Mesendoderm (in vitro differentiated cells): ENCODE data around the gene DDAH2.
"Not testable (repeated sequence)": the region's sequence is repeated elsewhere in the genome, so short reads cannot be mapped to it uniquely, and the experiment has no call there.

Source experiments
- DNase-seq: peaks from one replicate; pipeline ENCODE4 v3.0.0; 2013
- H2AK5ac ChIP-seq: 2 replicates; pipeline ENCODE4 v1.6.1; 2013; ENCODE audit warnings: low read length, inconsistent platforms
- H2BK120ac ChIP-seq: 2 replicates; pipeline ENCODE4 v1.6.1; 2013; ENCODE audit warnings: low read depth, mild to moderate bottlenecking, low read length, moderate library complexity, mixed read lengths
- H2BK15ac ChIP-seq: replicated peaks from 2 replicates; pipeline ENCODE4 v1.6.1; 2013; ENCODE audit warnings: low read depth, mild to moderate bottlenecking, moderate library complexity
- H2BK5ac ChIP-seq: 2 replicates; pipeline ENCODE4 v1.6.1; 2013; ENCODE audit warnings: low read length, inconsistent platforms
- H3K18ac ChIP-seq: 2 replicates; pipeline ENCODE4 v1.6.1; 2013; ENCODE audit warnings: mild to moderate bottlenecking, low read length, mixed read lengths
- H3K23ac ChIP-seq: one replicate; pipeline ENCODE4 v1.6.1; 2013; ENCODE audit warnings: low read length
- H3K27ac ChIP-seq: 2 replicates; pipeline ENCODE4 v1.5.1; 2013; ENCODE audit warnings: low read depth, mild to moderate bottlenecking, inconsistent platforms, low read length, moderate library complexity
- H3K27me3 ChIP-seq: 2 replicates; pipeline ENCODE4 v1.6.1; 2013; ENCODE audit warnings: low read length, control low read depth, mild to moderate bottlenecking, inconsistent platforms; ENCODE audit not compliant: insufficient read depth, poor library complexity
- H3K36me3 ChIP-seq: 2 replicates; pipeline ENCODE4 v1.6.1; 2013; ENCODE audit warnings: low read length, inconsistent platforms; ENCODE audit not compliant: control insufficient read depth, insufficient read depth
- H3K4ac ChIP-seq: one replicate; pipeline ENCODE4 v1.6.1; 2013; ENCODE audit warnings: low read depth, mild to moderate bottlenecking, low read length, moderate library complexity
- H3K4me1 ChIP-seq: 2 replicates; pipeline ENCODE4 v1.6.1; 2013; ENCODE audit warnings: low read depth, low read length, inconsistent platforms; ENCODE audit not compliant: control insufficient read depth
- H3K4me2 ChIP-seq: 2 replicates; pipeline ENCODE4 v1.6.1; 2013; ENCODE audit warnings: low read length
- H3K4me3 ChIP-seq: 2 replicates; pipeline ENCODE4 v1.5.1; 2013; ENCODE audit warnings: mild to moderate bottlenecking, low read length
- H3K56ac ChIP-seq: one replicate; pipeline ENCODE4 v1.6.1; 2013; ENCODE audit warnings: low read length
- H3K79me1 ChIP-seq: 2 replicates; pipeline ENCODE4 v1.6.1; 2013; ENCODE audit warnings: low read length, inconsistent platforms
- H3K79me2 ChIP-seq: 2 replicates; pipeline ENCODE4 v1.6.1; 2013; ENCODE audit warnings: mild to moderate bottlenecking, low read length; ENCODE audit not compliant: control insufficient read depth, insufficient read depth
- H3K9ac ChIP-seq: 2 replicates; pipeline ENCODE4 v1.6.1; 2013; ENCODE audit warnings: low read length, inconsistent platforms
- H4K5ac ChIP-seq: one replicate; pipeline ENCODE4 v1.6.1; 2013; ENCODE audit warnings: low read length
- H4K8ac ChIP-seq: one replicate; pipeline ENCODE4 v1.6.1; 2013; ENCODE audit warnings: low read depth, mild to moderate bottlenecking, control low read depth, low read length, moderate library complexity
- WGBS: extraction: QIAGEN DNeasy Blood & Tissue Kit; methylation state at CpG from one replicate; pipeline ENCODE4 v1.1.7; 2013; ENCODE audit warnings: low lambda C conversion rate, missing lambda C conversion rate; ENCODE audit not compliant: insufficient coverage; ENCODE audit errors: extremely low coverage; 5-methylcytosine and 5-hydroxymethylcytosine counted together

Gene DDAH2

GRCh38 chr6:31710523-31711219, 18.4 kb downstream of the DDAH2 start:
- H4K8ac ChIP-seq = no peak overlapping the region
- no peak overlapping the region for H3K18ac ChIP-seq
- no peak overlapping the region for H3K4me3 ChIP-seq
- H3K36me3 ChIP-seq = no peaks in the 10 kb centered on the region
- no peak overlapping the region for H3K27ac ChIP-seq
- peaks cover 18% of the 10 kb centered on the region for H3K4me1 ChIP-seq
- H2BK120ac ChIP-seq = no peak overlapping the region
- H3K79me1 ChIP-seq = no peaks in the 10 kb centered on the region
- H3K9ac ChIP-seq = peak overlapping the region; percentile 13
- H2BK15ac ChIP-seq = no peak overlapping the region
- H4K5ac ChIP-seq = no peak overlapping the region
- H3K4ac ChIP-seq = no peak overlapping the region
- peak; percentile 45 for DNase-seq
- peak overlapping the region; percentile 43 for H2AK5ac ChIP-seq
- no peaks in the 10 kb centered on the region for H3K79me2 ChIP-seq
- H2BK5ac ChIP-seq = no peak overlapping the region
- peak overlapping the region; percentile 54 for H3K56ac ChIP-seq
- no peak overlapping the region for H3K4me2 ChIP-seq
- WGBS = no CpG with 5 or more reads among the region's 5 CpGs
- H3K27me3 ChIP-seq = no peaks in the 10 kb centered on the region
- H3K23ac ChIP-seq = no peak overlapping the region

DNA sequence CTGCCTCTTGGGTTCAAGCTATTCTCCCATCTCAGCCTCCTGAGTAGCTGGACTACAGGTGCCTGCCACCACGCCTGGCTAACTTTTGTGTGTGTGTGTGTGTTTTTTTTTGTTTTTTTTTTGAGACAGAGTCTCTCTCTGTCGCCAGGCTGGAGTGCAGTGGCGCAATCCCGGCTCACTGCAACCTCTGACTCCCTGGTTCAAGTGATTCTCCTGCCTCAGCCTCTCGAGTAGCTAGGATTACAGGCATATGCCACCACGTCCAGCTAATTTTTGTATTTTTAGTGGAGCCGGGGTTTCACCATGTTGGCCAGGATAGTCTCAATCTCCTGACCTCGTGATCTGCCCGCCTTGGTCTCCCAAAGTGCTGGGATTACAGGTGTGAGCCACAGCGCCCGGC, 19.9 kb downstream of the DDAH2 start:
- H3K4me1 ChIP-seq = peaks cover 12% of the 10 kb centered on the region
- not testable (repeated sequence) for H2AK5ac ChIP-seq, H3K9ac ChIP-seq, H2BK5ac ChIP-seq, H3K4me3 ChIP-seq, H2BK120ac ChIP-seq, DNase-seq, H3K79me1 ChIP-seq, H3K27ac ChIP-seq, H3K4me2 ChIP-seq, H4K8ac ChIP-seq, H3K79me2 ChIP-seq, H2BK15ac ChIP-seq, H3K23ac ChIP-seq, H3K56ac ChIP-seq, H4K5ac ChIP-seq, H3K27me3 ChIP-seq, H3K18ac ChIP-seq, H3K4ac ChIP-seq, H3K36me3 ChIP-seq
- WGBS = no CpG with 5 or more reads among the region's 11 CpGs

DNA sequence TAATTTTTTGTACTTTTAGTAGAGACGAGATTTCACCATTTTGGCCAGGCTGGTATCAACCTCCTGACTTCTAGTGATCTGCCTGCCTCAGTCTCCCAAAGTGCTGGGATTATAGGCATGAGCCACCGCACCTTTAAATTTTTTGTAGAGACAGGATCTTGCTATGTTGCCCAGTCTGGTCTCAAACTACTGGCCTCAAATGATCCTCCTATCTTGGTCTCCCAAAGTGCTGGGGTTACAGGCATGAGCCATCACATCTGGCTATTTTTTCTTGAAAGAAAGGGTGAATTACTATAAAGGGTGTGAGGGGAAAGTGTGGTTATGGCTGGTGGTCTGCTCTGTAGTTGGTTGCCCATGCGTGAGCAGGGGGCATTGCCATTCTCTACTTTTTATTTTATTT, 20.9 kb downstream of the DDAH2 start:
- no peaks in the 10 kb centered on the region for H3K79me2 ChIP-seq
- H3K9ac ChIP-seq = no peak overlapping the region
- H2BK5ac ChIP-seq = no peak overlapping the region
- no peak overlapping the region for H4K5ac ChIP-seq
- H2BK120ac ChIP-seq = no peak overlapping the region
- H3K4me1 ChIP-seq = peaks cover 6% of the 10 kb centered on the region
- H3K56ac ChIP-seq = no peak overlapping the region
- H3K4me3 ChIP-seq = no peak overlapping the region
- no peak overlapping the region for H3K4me2 ChIP-seq
- no peak overlapping the region for H2BK15ac ChIP-seq
- no peaks in the 10 kb centered on the region for H3K27me3 ChIP-seq
- H2AK5ac ChIP-seq = no peak overlapping the region
- H3K27ac ChIP-seq = no peak overlapping the region
- no peaks in the 10 kb centered on the region for H3K79me1 ChIP-seq
- WGBS = no CpG with 5 or more reads among the region's 3 CpGs
- no peak overlapping the region for H3K4ac ChIP-seq
- DNase-seq = no peak
- no peaks in the 10 kb centered on the region for H3K36me3 ChIP-seq
- H3K18ac ChIP-seq = no peak overlapping the region
- no peak overlapping the region for H4K8ac ChIP-seq
- no peak overlapping the region for H3K23ac ChIP-seq

GRCh38 chr6:31707701-31708100, 21.4 kb downstream of the DDAH2 start:
- no peaks in the 10 kb centered on the region for H3K79me1 ChIP-seq
- WGBS = no CpG with 5 or more reads among the region's 10 CpGs
- H3K9ac ChIP-seq = no peak overlapping the region
- no peak overlapping the region for H2BK15ac ChIP-seq
- H3K27me3 ChIP-seq = no peaks in the 10 kb centered on the region
- no peak overlapping the region for H4K8ac ChIP-seq
- no peak overlapping the region for H2AK5ac ChIP-seq
- H3K4ac ChIP-seq = no peak overlapping the region
- H3K27ac ChIP-seq = no peak overlapping the region
- no peak overlapping the region for H3K4me2 ChIP-seq
- H3K23ac ChIP-seq = no peak overlapping the region
- no peak overlapping the region for H3K18ac ChIP-seq
- no peak overlapping the region for H2BK120ac ChIP-seq
- H3K4me3 ChIP-seq = no peak overlapping the region
- H4K5ac ChIP-seq = no peak overlapping the region
- H3K79me2 ChIP-seq = no peaks in the 10 kb centered on the region
- peaks cover 4% of the 10 kb centered on the region for H3K4me1 ChIP-seq
- no peak for DNase-seq
- no peaks in the 10 kb centered on the region for H3K36me3 ChIP-seq
- H3K56ac ChIP-seq = no peak overlapping the region
- H2BK5ac ChIP-seq = no peak overlapping the region

GRCh38 chr6:31706599-31706998, 22.5 kb downstream of the DDAH2 start, which contains the start of gene LY6G6F:
Gene LY6G6F (plus strand): TSS chr6:31706866. CDS start chr6:31706907, 41 bp downstream.
- H4K8ac ChIP-seq = no peak within 1 kb of the TSS
- H3K27me3 ChIP-seq = no peaks in the 10 kb centered on the region
- no peak within 1 kb of the TSS for H3K23ac ChIP-seq
- peaks cover 6% of the 10 kb centered on the region for H3K79me1 ChIP-seq
- H2BK120ac ChIP-seq = no peak within 1 kb of the TSS
- H3K4ac ChIP-seq = peak within 1 kb of the TSS; percentile 7
- H3K79me2 ChIP-seq = peaks cover 6% of the 10 kb centered on the region
- no peak within 1 kb of the TSS for H3K9ac ChIP-seq
- WGBS = no CpG with 5 or more reads among the region's 3 CpGs
- H2BK15ac ChIP-seq = no peak within 1 kb of the TSS
- no peak for DNase-seq
- no peak within 1 kb of the TSS for H4K5ac ChIP-seq
- H3K27ac ChIP-seq = no peak within 1 kb of the TSS
- no peak within 1 kb of the TSS for H3K4me2 ChIP-seq
- H3K4me3 ChIP-seq = no peak within 1 kb of the TSS
- no peaks in the 10 kb centered on the region for H3K36me3 ChIP-seq
- H3K4me1 ChIP-seq = peaks cover 10% of the 10 kb centered on the region
- no peak within 1 kb of the TSS for H2BK5ac ChIP-seq
- H2AK5ac ChIP-seq = no peak within 1 kb of the TSS
- no peak within 1 kb of the TSS for H3K56ac ChIP-seq
- no peak within 1 kb of the TSS for H3K18ac ChIP-seq

GRCh38 chr6:31705931-31706330, 23.2 kb downstream of the DDAH2 start:
- Histone ChIP-seq H3K18ac (no peak overlapping the region), H2BK15ac (no peak overlapping the region), H3K27me3 (no peaks in the 10 kb centered on the region), H3K56ac (no peak overlapping the region), H3K9ac (no peak overlapping the region), H3K23ac (no peak overlapping the region), H3K4ac (no peak overlapping the region), H2BK5ac (no peak overlapping the region), H3K27ac (no peak overlapping the region), H4K5ac (no peak overlapping the region), H2AK5ac (no peak overlapping the region), H3K4me1 (peaks cover 10% of the 10 kb centered on the region), H3K36me3 (no peaks in the 10 kb centered on the region), H4K8ac (no peak overlapping the region), H3K4me3 (no peak overlapping the region), H3K79me1 (peaks cover 11% of the 10 kb centered on the region), H3K79me2 (peaks cover 12% of the 10 kb centered on the region), H2BK120ac (no peak overlapping the region), H3K4me2 (no peak overlapping the region)
- WGBS = no CpG with 5 or more reads among the region's 6 CpGs
- no peak for DNase-seq
